Erythroblast (primary cell): ENCODE data around the gene MAGEL2.

Source experiments
- GATA1 ChIP-seq: IDR thresholded peaks from 2 replicates; pipeline ENCODE4 v1.6.1; 2011; ENCODE audit warnings: low read depth, mild to moderate bottlenecking, control low read depth, low read length, moderate library complexity
- POLR2A ChIP-seq: IDR thresholded peaks from 2 replicates; pipeline ENCODE4 v1.6.1; 2011; ENCODE audit warnings: mild to moderate bottlenecking, low read length

DNA sequence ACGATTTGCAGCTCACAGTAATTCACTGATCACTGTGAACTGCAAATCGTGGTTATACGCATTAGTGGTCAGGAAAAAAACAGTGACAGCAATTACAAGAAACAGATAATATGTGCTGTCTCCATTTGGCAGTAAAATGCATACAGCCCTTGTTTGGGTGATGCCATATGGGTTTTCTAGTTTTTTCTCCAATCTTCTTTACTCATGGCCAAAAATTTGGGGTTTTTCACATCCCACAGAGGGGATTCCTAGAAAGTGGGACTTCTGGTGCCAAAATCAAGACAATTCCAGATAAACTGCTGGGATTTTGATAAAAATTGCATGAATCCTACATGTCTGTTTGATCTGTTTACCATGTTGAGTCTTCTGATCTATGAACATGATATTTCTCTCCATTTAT lies 23.8 kb upstream of the MAGEL2 start:
- TF ChIP-seq POLR2A (no peak), GATA1 (no peak)
